NT2/D1 (cell line): Measurements from ENCODE around the gene ZNF394.

Source experiments
- SUZ12 ChIP-seq: IDR thresholded peaks from 2 replicates; pipeline ENCODE4 v1.6.1; 2011; ENCODE audit not compliant: insufficient read length, insufficient read depth; ENCODE audit errors: extremely low read depth
- YY1 ChIP-seq: IDR thresholded peaks from 2 replicates; pipeline ENCODE4 v1.6.1; 2011; ENCODE audit not compliant: insufficient read length, insufficient read depth

DNA sequence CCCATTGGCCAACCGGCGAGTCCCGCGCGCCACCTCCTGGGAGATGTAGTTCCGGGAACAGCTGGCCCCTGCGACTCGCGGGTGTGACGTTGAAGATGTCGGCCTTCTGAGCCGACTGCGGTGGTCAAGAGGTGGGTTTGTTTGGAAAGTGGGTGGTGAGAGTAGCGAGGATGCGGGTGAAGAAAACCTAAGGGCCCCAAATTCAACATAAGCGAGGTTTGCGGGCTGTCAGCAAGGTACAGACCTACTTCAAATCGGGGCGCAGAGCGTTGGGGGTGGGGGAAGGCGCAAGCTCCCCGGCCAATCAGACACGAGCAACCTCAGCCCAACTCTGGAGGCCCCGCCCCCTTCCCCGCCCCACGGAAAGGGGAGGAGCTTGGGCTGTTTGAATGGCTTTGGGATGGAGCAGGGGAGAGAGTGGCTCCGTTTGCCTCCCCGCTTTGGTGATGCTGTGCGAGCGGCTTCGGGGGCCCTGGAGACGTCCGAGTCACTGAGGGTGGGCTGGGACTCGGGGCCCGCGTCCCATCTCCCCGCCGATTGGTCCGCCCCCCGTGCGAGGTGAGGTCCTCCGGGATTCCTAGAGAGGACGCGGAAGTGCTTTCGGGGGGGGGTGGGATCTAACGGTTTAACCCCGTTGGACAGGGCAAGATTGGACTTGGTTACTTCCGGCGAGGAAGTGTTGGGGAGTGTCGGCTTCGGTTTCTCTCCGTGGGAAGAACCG is 4.7 kb upstream of the ZNF394 start, which contains the start of gene ZKSCAN5:
- TF ChIP-seq SUZ12 (no peak), YY1 (no peak)
